Measurements from ENCODE around the gene QSOX1. TPM values are rescaled to one million over a fixed set of nuclear protein-coding genes. Genes with fewer than 3 reads are reported as not detected.

The QSOX1 gene
- total and polyA plus RNA-seq, 2 donors (not counting 3 experiments of a cell fraction or from before 2014, with no cell fraction given), result 256 to 415 TPM

GRCh38 chr1:180228648-180229482, 74.2 kb downstream of the QSOX1 start:
- TF ChIP-seq EZH2 (IDR thresholded peaks at IDR 0.05; ENCODE audit: borderline replicate concordance, low read depth, low read length, severe bottlenecking), result peak; percentile 98
- TF ChIP-seq, protein P1, sequence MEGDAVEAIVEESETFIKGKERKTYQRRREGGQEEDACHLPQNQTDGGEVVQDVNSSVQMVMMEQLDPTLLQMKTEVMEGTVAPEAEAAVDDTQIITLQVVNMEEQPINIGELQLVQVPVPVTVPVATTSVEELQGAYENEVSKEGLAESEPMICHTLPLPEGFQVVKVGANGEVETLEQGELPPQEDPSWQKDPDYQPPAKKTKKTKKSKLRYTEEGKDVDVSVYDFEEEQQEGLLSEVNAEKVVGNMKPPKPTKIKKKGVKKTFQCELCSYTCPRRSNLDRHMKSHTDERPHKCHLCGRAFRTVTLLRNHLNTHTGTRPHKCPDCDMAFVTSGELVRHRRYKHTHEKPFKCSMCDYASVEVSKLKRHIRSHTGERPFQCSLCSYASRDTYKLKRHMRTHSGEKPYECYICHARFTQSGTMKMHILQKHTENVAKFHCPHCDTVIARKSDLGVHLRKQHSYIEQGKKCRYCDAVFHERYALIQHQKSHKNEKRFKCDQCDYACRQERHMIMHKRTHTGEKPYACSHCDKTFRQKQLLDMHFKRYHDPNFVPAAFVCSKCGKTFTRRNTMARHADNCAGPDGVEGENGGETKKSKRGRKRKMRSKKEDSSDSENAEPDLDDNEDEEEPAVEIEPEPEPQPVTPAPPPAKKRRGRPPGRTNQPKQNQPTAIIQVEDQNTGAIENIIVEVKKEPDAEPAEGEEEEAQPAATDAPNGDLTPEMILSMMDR (IDR thresholded peaks at IDR 0.05; ENCODE audit: extremely low read depth in 1 of 2, insufficient read depth in 1 of 2, low read depth in 1 of 2, low read length in 2 of 2), result no peak
- no peak for TF ChIP-seq FOS (IDR thresholded peaks at IDR 0.05; ENCODE audit: borderline replicate concordance, insufficient read depth, low read length)
- Histone ChIP-seq H3K9me1 (replicated peaks; ENCODE audit: control insufficient read depth, extremely low read depth, insufficient read depth, low read length) (no peaks in the 10 kb centered on the region), H2AFZ (ENCODE audit: low read depth, low read length) (peak overlapping the region; percentile 93), H3K79me2 (ENCODE audit: control insufficient read depth, insufficient read depth, low read length) (no peaks in the 10 kb centered on the region), H3K4me3 (replicated peaks in 1 of 3; ENCODE audit: insufficient read depth in 1 of 3, low read depth in 1 of 3, low read length in 3 of 3) (peak overlapping the region; percentile 40 to 52 (median 43)), H3K9me3 (replicated peaks; ENCODE audit: control insufficient read depth, insufficient read depth, low read length) (no peaks in the 10 kb centered on the region), H3K27me3 (ENCODE audit: control insufficient read depth in 2 of 2, insufficient read depth in 2 of 2, low read length in 2 of 2) (peaks cover 65 to 90% of the 10 kb centered on the region in 2 experiments), H3K36me3 (ENCODE audit: control insufficient read depth in 2 of 2, extremely low read depth in 1 of 2, insufficient read depth in 2 of 2, low read length in 2 of 2) (no peaks in the 10 kb centered on the region), H3K9ac (replicated peaks; ENCODE audit: extremely low read depth, insufficient read depth, low read length) (peak overlapping the region; percentile 24), H3K4me1 (ENCODE audit: control insufficient read depth, extremely low read depth, insufficient read depth, low read length) (peaks cover 21% of the 10 kb centered on the region), H3K4me2 (ENCODE audit: insufficient read depth, low read length) (peak overlapping the region; percentile 79), H4K20me1 (replicated peaks; ENCODE audit: control insufficient read depth, extremely low read depth, insufficient read depth, low read length) (no peaks in the 10 kb centered on the region), H3K27ac (ENCODE audit: insufficient read depth, low read depth, low read length) (no peak overlapping the region)
- DNase-seq (ENCODE audit: low read depth, low spot score) (no peak), FAIRE-seq (no peak)
- dilution Hi-C loops (cut with MboI; ENCODE audit: extremely low pct_ligation_motif_present, low sequenced_read_pairs), result no loop called here
- BruUV-seq (replicated peaks), result no TSS peak
- ChIA-PET POLR2A (no interaction called here), CTCF (no interaction called here)
- intact Hi-C loops (cut with micrococcal nuclease), result no loop called here

Measured in endothelial cell of umbilical vein (primary cell).